Activated CD4-positive, alpha-beta T cell treated with anti-CD3 and anti-CD28 coated beads for 1 hour (primary cell): ENCODE data around the gene FOS.

ENCODE experiments used
- DNase-seq: peaks from one replicate; pipeline ENCODE4 v3.0.0-alpha.2; 2020

Gene FOS

GRCh38 chr14:75277815-75278421, 710 bp upstream of the FOS start:
- DNase-seq, result no peak

GRCh38 chr14:75279153-75279762, 630 bp downstream of the FOS start:
- peak; percentile 44 for DNase-seq

GRCh38 chr14:75279763-75280290, 1.2 kb downstream of the FOS start:
- DNase-seq, result no peak

GRCh38 chr14:75280291-75280830, 1.7 kb downstream of the FOS start:
- no peak for DNase-seq

GRCh38 chr14:75280831-75281653, 2.4 kb downstream of the FOS start:
- DNase-seq, result no peak

- DNase-seq, result no peak
These were observed 3.0 kb downstream of the FOS start for GRCh38 chr14:75281654-75282019.

GRCh38 chr14:75282170-75282554, 3.5 kb downstream of the FOS start:
- DNase-seq, result no peak

- DNase-seq, result peak; percentile 42
These were observed 4.0 kb downstream of the FOS start for GRCh38 chr14:75282555-75283161.

- no peak for DNase-seq
These were observed 4.7 kb downstream of the FOS start for GRCh38 chr14:75283162-75283832.

- DNase-seq, result no peak
These were observed 5.4 kb downstream of the FOS start for GRCh38 chr14:75283833-75284563.

- DNase-seq, result no peak
These were observed 6.7 kb downstream of the FOS start for GRCh38 chr14:75285331-75285730.

GRCh38 chr14:75286313-75286712, 7.7 kb downstream of the FOS start:
- no peak for DNase-seq

GRCh38 chr14:75289840-75290388, 11.3 kb downstream of the FOS start:
- no peak for DNase-seq

GRCh38 chr14:75290851-75291250, 12.2 kb downstream of the FOS start:
- no peak for DNase-seq

GRCh38 chr14:75291331-75291730, 12.7 kb downstream of the FOS start:
- no peak for DNase-seq

GRCh38 chr14:75292101-75292563, 13.5 kb downstream of the FOS start:
- DNase-seq, result no peak

- DNase-seq, result no peak
These were observed 14.3 kb downstream of the FOS start for GRCh38 chr14:75292886-75293285.

- peak; percentile 92 for DNase-seq
These were observed 15.5 kb downstream of the FOS start for GRCh38 chr14:75293920-75294648.

- DNase-seq, result no peak
These were observed 16.0 kb downstream of the FOS start for GRCh38 chr14:75294649-75295033.

- no peak for DNase-seq
These were observed 16.4 kb downstream of the FOS start for GRCh38 chr14:75295061-75295461.
